ENCODE data around the gene ZNF385D.

The ZNF385D gene

GRCh38 chr3:21436835-21437234 lies 314.2 kb downstream of the ZNF385D start:
- ChIA-PET CTCF (interaction anchor here (1.1 kb wide), 1 partner anchor 12 kb away, joined by 5 read pairs; no protein-coding TSS in a partner anchor), POLR2A (no interaction called here)
- TF ChIP-seq, protein P1, sequence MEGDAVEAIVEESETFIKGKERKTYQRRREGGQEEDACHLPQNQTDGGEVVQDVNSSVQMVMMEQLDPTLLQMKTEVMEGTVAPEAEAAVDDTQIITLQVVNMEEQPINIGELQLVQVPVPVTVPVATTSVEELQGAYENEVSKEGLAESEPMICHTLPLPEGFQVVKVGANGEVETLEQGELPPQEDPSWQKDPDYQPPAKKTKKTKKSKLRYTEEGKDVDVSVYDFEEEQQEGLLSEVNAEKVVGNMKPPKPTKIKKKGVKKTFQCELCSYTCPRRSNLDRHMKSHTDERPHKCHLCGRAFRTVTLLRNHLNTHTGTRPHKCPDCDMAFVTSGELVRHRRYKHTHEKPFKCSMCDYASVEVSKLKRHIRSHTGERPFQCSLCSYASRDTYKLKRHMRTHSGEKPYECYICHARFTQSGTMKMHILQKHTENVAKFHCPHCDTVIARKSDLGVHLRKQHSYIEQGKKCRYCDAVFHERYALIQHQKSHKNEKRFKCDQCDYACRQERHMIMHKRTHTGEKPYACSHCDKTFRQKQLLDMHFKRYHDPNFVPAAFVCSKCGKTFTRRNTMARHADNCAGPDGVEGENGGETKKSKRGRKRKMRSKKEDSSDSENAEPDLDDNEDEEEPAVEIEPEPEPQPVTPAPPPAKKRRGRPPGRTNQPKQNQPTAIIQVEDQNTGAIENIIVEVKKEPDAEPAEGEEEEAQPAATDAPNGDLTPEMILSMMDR (IDR thresholded peaks at IDR 0.05; ENCODE audit: control extremely low read depth, extremely low read depth, low read depth, missing control alignments) = no peak
- DNase-seq (ENCODE audit: extremely low spot score) = no peak

DNA sequence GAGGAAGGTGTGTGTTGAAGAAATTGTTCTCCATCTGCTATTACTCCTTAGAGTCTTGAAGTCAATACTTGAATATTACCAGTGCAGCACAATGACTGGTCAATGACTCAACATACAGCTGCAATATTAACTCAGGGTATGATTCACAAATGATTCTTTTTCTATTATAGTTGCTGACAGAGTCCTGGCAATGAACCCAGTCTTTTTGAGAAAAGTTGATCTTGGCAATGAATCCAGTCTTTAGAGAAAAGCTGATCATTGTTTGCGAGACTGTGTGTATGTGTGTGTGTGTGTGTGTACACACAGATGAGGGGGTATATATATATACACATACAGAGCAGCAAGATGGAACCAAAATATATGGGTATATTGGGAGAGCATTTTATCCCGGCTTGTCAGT lies 315.1 kb downstream of the ZNF385D start:
- CTCF ChIA-PET = interaction anchor here (1.6 kb wide), 1 partner anchor 34 kb away, joined by 4 read pairs; no protein-coding TSS in a partner anchor
- DNase-seq (ENCODE audit: extremely low spot score) = no peak

DNA sequence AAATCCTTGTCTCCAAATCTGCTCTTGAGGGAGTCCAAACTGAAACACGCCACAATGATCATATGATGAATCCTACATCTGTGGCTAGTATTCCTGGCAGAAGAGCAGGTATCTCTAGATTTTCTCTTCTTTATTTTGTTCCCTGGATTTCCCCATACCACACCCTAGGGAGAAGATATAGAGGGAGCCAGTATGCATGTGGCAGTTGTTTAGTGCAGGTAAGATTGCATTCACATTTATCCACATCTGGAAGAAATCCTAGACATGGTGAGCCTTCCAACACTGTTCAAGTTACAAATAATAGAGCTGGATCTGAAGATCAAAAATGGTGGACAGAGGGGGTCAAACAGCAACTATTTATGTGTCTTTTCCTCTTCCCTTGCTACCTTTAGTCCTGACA lies 316.7 kb downstream of the ZNF385D start:
- TF ChIP-seq, protein P1 (IDR thresholded peaks at IDR 0.05; ENCODE audit: control extremely low read depth, extremely low read depth, low read depth, missing control alignments) = no peak
- CTCF ChIA-PET = interaction anchor here (0.7 to 1.6 kb wide), 3 partner anchors 10 to 33 kb away, joined by 3 to 4 read pairs (median 4); no protein-coding TSS in a partner anchor
- POLR2A ChIA-PET = no interaction called here
- DNase-seq (ENCODE audit: extremely low spot score) = no peak

More for the DNA sequence above, 315.1 kb downstream of the ZNF385D start:
- POLR2A ChIA-PET = no interaction called here
- TF ChIP-seq, protein P1 (IDR thresholded peaks at IDR 0.05; ENCODE audit: control extremely low read depth, extremely low read depth, low read depth, missing control alignments) = no peak

DNA sequence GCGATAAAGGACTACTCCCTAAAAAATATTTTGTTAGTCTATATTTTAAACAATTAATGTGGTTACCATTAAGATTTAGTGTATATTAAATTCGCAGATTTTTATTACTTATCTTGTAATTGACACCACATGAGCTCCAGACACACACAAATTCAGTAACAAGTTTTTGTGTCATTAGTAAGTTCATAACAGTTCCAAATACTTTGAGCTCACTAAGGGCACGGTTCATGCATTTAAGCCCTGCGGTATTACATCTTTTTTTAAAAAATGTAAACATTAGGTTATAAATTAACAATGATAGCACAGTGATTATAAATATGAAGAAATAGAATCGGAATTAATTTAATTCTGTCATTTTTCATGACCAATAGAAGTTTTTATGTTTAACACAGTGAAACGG lies 317.3 kb downstream of the ZNF385D start:
- CTCF ChIA-PET = no interaction called here
- DNase-seq (ENCODE audit: extremely low spot score) = no peak
- TF ChIP-seq, protein P1 (IDR thresholded peaks at IDR 0.05; ENCODE audit: control extremely low read depth, extremely low read depth, low read depth, missing control alignments) = no peak
- POLR2A ChIA-PET = no interaction called here

- TF ChIP-seq, protein P1 (IDR thresholded peaks at IDR 0.05; ENCODE audit: control extremely low read depth, extremely low read depth, low read depth, missing control alignments) = no peak
- no peak for DNase-seq (ENCODE audit: extremely low spot score)
- ChIA-PET POLR2A (no interaction called here), CTCF (interaction anchor here (1.0 kb wide), 1 partner anchor 12 kb away, joined by 3 read pairs; no protein-coding TSS in a partner anchor)
Observed at GRCh38 chr3:21426920-21427319, 324.1 kb downstream of the ZNF385D start.

- TF ChIP-seq, protein P1 (IDR thresholded peaks at IDR 0.05; ENCODE audit: control extremely low read depth, extremely low read depth, low read depth, missing control alignments) = no peak
- CTCF ChIA-PET = no interaction called here
- POLR2A ChIA-PET = no interaction called here
- no peak for DNase-seq (ENCODE audit: extremely low spot score)
Observed at GRCh38 chr3:21425715-21426114, 325.3 kb downstream of the ZNF385D start.

- POLR2A ChIA-PET = no interaction called here
- CTCF ChIA-PET = no interaction called here
- DNase-seq (ENCODE audit: extremely low spot score) = no peak
- TF ChIP-seq, protein P1 (IDR thresholded peaks at IDR 0.05; ENCODE audit: control extremely low read depth, extremely low read depth, low read depth, missing control alignments) = no peak
Observed at GRCh38 chr3:21421096-21421495, 329.9 kb downstream of the ZNF385D start.
